Measurements from ENCODE around the gene SPTB.

Gene SPTB

GRCh38 chr14:64880221-64881121 lies 764 bp upstream of the SPTB start:
- DNase-seq: no peak

GRCh38 chr14:64878837-64879634 lies 671 bp downstream of the SPTB start:
- no peak for DNase-seq

- no peak for DNase-seq
These were observed 1.9 kb downstream of the SPTB start for GRCh38 chr14:64877846-64878245.

- DNase-seq: no peak
These were observed 4.4 kb downstream of the SPTB start for GRCh38 chr14:64875350-64875749.

- DNase-seq: no peak
These were observed 6.0 kb downstream of the SPTB start for GRCh38 chr14:64873506-64874219.

- DNase-seq: no peak
These were observed 8.4 kb downstream of the SPTB start for GRCh38 chr14:64871344-64871743.

GRCh38 chr14:64870160-64870559 lies 9.5 kb downstream of the SPTB start:
- no peak for DNase-seq

GRCh38 chr14:64868841-64869240 lies 10.9 kb downstream of the SPTB start:
- DNase-seq: no peak

GRCh38 chr14:64868379-64868778 lies 11.3 kb downstream of the SPTB start:
- no peak for DNase-seq

- no peak for DNase-seq
These were observed 12.5 kb downstream of the SPTB start for GRCh38 chr14:64867182-64867581.

- DNase-seq: no peak
These were observed 13.7 kb downstream of the SPTB start for GRCh38 chr14:64865992-64866391.

GRCh38 chr14:64865109-64865508 lies 14.6 kb downstream of the SPTB start:
- DNase-seq: no peak

- DNase-seq: no peak
These were observed 15.4 kb downstream of the SPTB start for GRCh38 chr14:64864258-64864657.

GRCh38 chr14:64861916-64862315 lies 17.8 kb downstream of the SPTB start:
- DNase-seq: no peak

GRCh38 chr14:64860039-64860438 lies 19.7 kb downstream of the SPTB start:
- no peak for DNase-seq

GRCh38 chr14:64857979-64858744 lies 21.5 kb downstream of the SPTB start:
- no peak for DNase-seq

GRCh38 chr14:64856529-64857445 lies 22.9 kb downstream of the SPTB start:
- no peak for DNase-seq

- DNase-seq: no peak
These were observed 23.8 kb downstream of the SPTB start for GRCh38 chr14:64855721-64856528.

GRCh38 chr14:64850369-64851137 lies 29.2 kb downstream of the SPTB start:
- no peak for DNase-seq

- no peak for DNase-seq
These were observed 29.8 kb downstream of the SPTB start for GRCh38 chr14:64849940-64850339.
